ENCODE data around the gene KMT2E.

The KMT2E gene

GRCh38 chr7:105096306-105096705, 82.3 kb downstream of the KMT2E start:
- Histone ChIP-seq H4K8ac (ENCODE audit: low read length) (no peak overlapping the region), H3K4me1 (ENCODE audit: control insufficient read depth, insufficient read depth, low read depth, low read length) (peaks cover 5% of the 10 kb centered on the region), H3K4ac (ENCODE audit: low read depth in 1 of 2, low read length in 2 of 2) (no peak overlapping the region), H2BK15ac (ENCODE audit: low read depth, poor library complexity, severe bottlenecking) (no peak overlapping the region), H3K18ac (ENCODE audit: low read depth in 1 of 2, low read length in 2 of 2) (no peak overlapping the region), H3K4me2 (ENCODE audit: low read length, poor library complexity, severe bottlenecking) (no peak overlapping the region), H2BK120ac (ENCODE audit: low read depth, low read length) (no peak overlapping the region), H2BK5ac (ENCODE audit: low read depth, low read length, poor library complexity, severe bottlenecking) (no peak overlapping the region), H3K27ac (ENCODE audit: low read length, poor library complexity, severe bottlenecking) (no peak overlapping the region), H3K9me3 (ENCODE audit: control insufficient read depth, low read length) (no peaks in the 10 kb centered on the region), H3K9ac (ENCODE audit: low read length) (no peak overlapping the region), H2BK12ac (ENCODE audit: low read length in 2 of 2) (no peak overlapping the region), H3K36me3 (ENCODE audit: control insufficient read depth in 1 of 2, insufficient read depth in 2 of 2, low read depth in 1 of 2, low read length in 2 of 2) (peaks cover 7 to 97% of the 10 kb centered on the region in 2 experiments), H3K4me3 (ENCODE audit: insufficient read depth in 1 of 2, low read depth in 1 of 2, low read length in 2 of 2) (no peak overlapping the region), H3K14ac (ENCODE audit: low read length in 2 of 2) (no peak overlapping the region), H2AK5ac (ENCODE audit: low read length, severe bottlenecking) (no peak overlapping the region), H2AFZ (ENCODE audit: low read depth, low read length) (no peak overlapping the region), H3K27me3 (ENCODE audit: control insufficient read depth in 1 of 2, insufficient read depth in 1 of 2, low read length in 2 of 2) (no peaks in the 10 kb centered on the region), H4K91ac (ENCODE audit: low read length) (no peak overlapping the region), H3K79me1 (replicated peaks; ENCODE audit: low read length, poor library complexity, severe bottlenecking) (peaks cover 4% of the 10 kb centered on the region), H3K23ac (ENCODE audit: low read length in 2 of 2) (no peak overlapping the region)
- no peak for DNase-seq
- WGBS: no CpG with 5 or more reads among the region's 3 CpGs

- Histone ChIP-seq H2AFZ (ENCODE audit: low read depth, low read length) (no peak overlapping the region), H3K27ac (ENCODE audit: low read length, poor library complexity, severe bottlenecking) (no peak overlapping the region), H3K79me1 (replicated peaks; ENCODE audit: low read length, poor library complexity, severe bottlenecking) (peaks cover 5% of the 10 kb centered on the region), H2AK5ac (ENCODE audit: low read length, severe bottlenecking) (no peak overlapping the region), H3K36me3 (ENCODE audit: control insufficient read depth in 1 of 2, insufficient read depth in 2 of 2, low read depth in 1 of 2, low read length in 2 of 2) (peaks cover 3 to 97% of the 10 kb centered on the region in 2 experiments), H2BK5ac (ENCODE audit: low read depth, low read length, poor library complexity, severe bottlenecking) (no peak overlapping the region), H3K4me1 (ENCODE audit: control insufficient read depth, insufficient read depth, low read depth, low read length) (peaks cover 5% of the 10 kb centered on the region), H4K91ac (ENCODE audit: low read length) (no peak overlapping the region), H3K4me2 (ENCODE audit: low read length, poor library complexity, severe bottlenecking) (no peak overlapping the region), H3K9me3 (ENCODE audit: control insufficient read depth, low read length) (no peaks in the 10 kb centered on the region), H3K18ac (ENCODE audit: low read depth in 1 of 2, low read length in 2 of 2) (no peak overlapping the region), H3K4ac (ENCODE audit: low read depth in 1 of 2, low read length in 2 of 2) (no peak overlapping the region), H3K14ac (ENCODE audit: low read length in 2 of 2) (no peak overlapping the region), H2BK12ac (ENCODE audit: low read length in 2 of 2) (no peak overlapping the region), H3K9ac (ENCODE audit: low read length) (no peak overlapping the region), H3K27me3 (ENCODE audit: control insufficient read depth in 1 of 2, insufficient read depth in 1 of 2, low read length in 2 of 2) (no peaks in the 10 kb centered on the region), H4K8ac (ENCODE audit: low read length) (no peak overlapping the region), H3K23ac (ENCODE audit: low read length in 2 of 2) (no peak overlapping the region), H2BK15ac (ENCODE audit: low read depth, poor library complexity, severe bottlenecking) (no peak overlapping the region), H2BK120ac (ENCODE audit: low read depth, low read length) (no peak overlapping the region), H3K4me3 (ENCODE audit: insufficient read depth in 1 of 2, low read depth in 1 of 2, low read length in 2 of 2) (no peak overlapping the region)
- peak; percentile 85 for DNase-seq
- WGBS: 37% methylated on average over 4 of the region's 7 CpGs
These were observed 83.6 kb downstream of the KMT2E start for GRCh38 chr7:105097619-105098018.

DNA sequence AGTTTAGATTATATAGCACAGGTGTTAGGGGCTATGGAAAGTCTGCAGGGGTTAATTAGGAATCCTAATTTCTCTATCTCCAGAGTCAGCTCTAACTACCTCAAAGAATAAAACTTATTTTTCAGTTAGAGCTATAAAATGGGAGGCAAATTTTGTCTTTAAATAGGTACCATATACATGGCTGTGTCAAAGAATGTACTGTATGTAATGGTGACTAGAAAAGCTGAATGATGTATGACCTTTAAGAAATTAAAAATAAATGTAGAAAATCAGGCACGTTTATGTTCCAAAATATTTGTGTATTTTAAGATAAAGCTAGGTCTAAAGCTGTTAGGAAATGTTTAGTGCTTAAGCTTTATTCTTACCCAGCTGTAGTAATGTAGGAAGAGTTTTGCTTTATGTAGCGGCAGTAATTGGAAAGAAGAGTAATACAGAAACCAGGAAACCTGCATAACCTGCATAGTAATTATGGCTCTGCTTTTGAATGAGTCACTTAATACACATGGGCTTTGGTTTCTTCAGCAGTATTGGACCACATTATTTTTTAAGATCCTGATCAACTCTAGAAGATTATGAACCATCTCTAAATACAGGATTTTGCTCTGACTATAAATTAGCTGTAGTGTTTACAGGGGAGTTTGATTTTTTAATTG, 85.0 kb downstream of the KMT2E start:
- peaks cover 3% of the 10 kb centered on the region for H3K79me1 ChIP-seq (replicated peaks; ENCODE audit: low read length, poor library complexity, severe bottlenecking)
- H3K4ac ChIP-seq (ENCODE audit: low read depth in 1 of 2, low read length in 2 of 2): no peak overlapping the region
- DNase-seq: no peak
- no peak overlapping the region for H3K23ac ChIP-seq (ENCODE audit: low read length in 2 of 2)
- peaks cover 0 to 95% of the 10 kb centered on the region in 2 experiments for H3K36me3 ChIP-seq (ENCODE audit: control insufficient read depth in 1 of 2, insufficient read depth in 2 of 2, low read depth in 1 of 2, low read length in 2 of 2)
- H2BK5ac ChIP-seq (ENCODE audit: low read depth, low read length, poor library complexity, severe bottlenecking): no peak overlapping the region
- no peak overlapping the region for H2BK120ac ChIP-seq (ENCODE audit: low read depth, low read length)
- no peak overlapping the region for H4K8ac ChIP-seq (ENCODE audit: low read length)
- H3K4me2 ChIP-seq (ENCODE audit: low read length, poor library complexity, severe bottlenecking): no peak overlapping the region
- H2AFZ ChIP-seq (ENCODE audit: low read depth, low read length): no peak overlapping the region
- H3K4me1 ChIP-seq (ENCODE audit: control insufficient read depth, insufficient read depth, low read depth, low read length): peaks cover 5% of the 10 kb centered on the region
- H2AK5ac ChIP-seq (ENCODE audit: low read length, severe bottlenecking): no peak overlapping the region
- no peak overlapping the region for H3K27ac ChIP-seq (ENCODE audit: low read length, poor library complexity, severe bottlenecking)
- H3K27me3 ChIP-seq (ENCODE audit: control insufficient read depth in 1 of 2, insufficient read depth in 1 of 2, low read length in 2 of 2): no peaks in the 10 kb centered on the region
- no peak overlapping the region for H2BK15ac ChIP-seq (ENCODE audit: low read depth, poor library complexity, severe bottlenecking)
- H2BK12ac ChIP-seq (ENCODE audit: low read length in 2 of 2): no peak overlapping the region
- 98% methylated on average over 1 of the region's 2 CpGs for WGBS
- no peak overlapping the region for H3K18ac ChIP-seq (ENCODE audit: low read depth in 1 of 2, low read length in 2 of 2)
- no peak overlapping the region for H3K4me3 ChIP-seq (ENCODE audit: insufficient read depth in 1 of 2, low read depth in 1 of 2, low read length in 2 of 2)
- no peak overlapping the region for H3K14ac ChIP-seq (ENCODE audit: low read length in 2 of 2)
- H4K91ac ChIP-seq (ENCODE audit: low read length): no peak overlapping the region
- H3K9me3 ChIP-seq (ENCODE audit: control insufficient read depth, low read length): no peaks in the 10 kb centered on the region
- no peak overlapping the region for H3K9ac ChIP-seq (ENCODE audit: low read length)

DNA sequence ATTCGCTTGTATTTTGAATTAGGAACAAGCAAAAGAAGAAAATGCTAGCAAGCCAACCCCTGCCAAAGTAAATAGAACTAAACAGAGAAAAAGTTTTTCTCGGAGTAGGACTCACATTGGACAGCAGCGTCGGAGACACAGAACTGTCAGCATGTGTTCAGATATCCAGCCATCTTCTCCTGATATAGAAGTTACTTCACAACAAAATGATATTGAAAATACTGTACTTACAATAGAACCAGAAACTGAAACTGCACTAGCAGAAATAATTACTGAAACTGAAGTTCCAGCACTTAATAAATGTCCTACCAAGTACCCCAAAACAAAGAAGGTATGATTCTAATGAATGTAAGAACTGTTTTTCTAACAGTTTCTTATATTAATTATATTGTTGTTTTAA, 87.9 kb downstream of the KMT2E start:
- 100% methylated on average over 2 of the region's 4 CpGs for WGBS
- DNase-seq: no peak
- no peak overlapping the region for H3K14ac ChIP-seq (ENCODE audit: low read length in 2 of 2)

More for the DNA sequence above, 87.9 kb downstream of the KMT2E start:
- peak overlapping the region; percentile 36 for H3K9ac ChIP-seq (ENCODE audit: low read length)
- no peak overlapping the region for H3K18ac ChIP-seq (ENCODE audit: low read depth in 1 of 2, low read length in 2 of 2)
- no peak overlapping the region for H2AFZ ChIP-seq (ENCODE audit: low read depth, low read length)
- no peaks in the 10 kb centered on the region for H3K9me3 ChIP-seq (ENCODE audit: control insufficient read depth, low read length)
- H3K27ac ChIP-seq (ENCODE audit: low read length, poor library complexity, severe bottlenecking): no peak overlapping the region
- H4K8ac ChIP-seq (ENCODE audit: low read length): no peak overlapping the region
- peaks cover 5% of the 10 kb centered on the region for H3K4me1 ChIP-seq (ENCODE audit: control insufficient read depth, insufficient read depth, low read depth, low read length)
- H3K4me3 ChIP-seq (ENCODE audit: insufficient read depth in 1 of 2, low read depth in 1 of 2, low read length in 2 of 2): no peak overlapping the region
- H3K79me1 ChIP-seq (replicated peaks; ENCODE audit: low read length, poor library complexity, severe bottlenecking): peaks cover 9% of the 10 kb centered on the region
- H3K4ac ChIP-seq (ENCODE audit: low read depth in 1 of 2, low read length in 2 of 2): no peak overlapping the region
- H3K27me3 ChIP-seq (ENCODE audit: control insufficient read depth in 1 of 2, insufficient read depth in 1 of 2, low read length in 2 of 2): no peaks in the 10 kb centered on the region
- no peak overlapping the region for H4K91ac ChIP-seq (ENCODE audit: low read length)
- H3K36me3 ChIP-seq (ENCODE audit: control insufficient read depth in 1 of 2, insufficient read depth in 2 of 2, low read depth in 1 of 2, low read length in 2 of 2): peaks cover 10 to 97% of the 10 kb centered on the region in 2 experiments
- H2BK12ac ChIP-seq (ENCODE audit: low read length in 2 of 2): no peak overlapping the region
- H3K23ac ChIP-seq (ENCODE audit: low read length in 2 of 2): no peak overlapping the region
- H2BK120ac ChIP-seq (ENCODE audit: low read depth, low read length): no peak overlapping the region
- no peak overlapping the region for H2BK5ac ChIP-seq (ENCODE audit: low read depth, low read length, poor library complexity, severe bottlenecking)
- no peak overlapping the region for H2AK5ac ChIP-seq (ENCODE audit: low read length, severe bottlenecking)
- no peak overlapping the region for H3K4me2 ChIP-seq (ENCODE audit: low read length, poor library complexity, severe bottlenecking)
- no peak overlapping the region for H2BK15ac ChIP-seq (ENCODE audit: low read depth, poor library complexity, severe bottlenecking)

Data from mesenchymal stem cell (in vitro differentiated cells and primary cell).